Left renal pelvis (tissue), 4 donors: ENCODE measurements around the gene RBM28. TPM values are rescaled to one million over a fixed set of nuclear protein-coding genes. Genes with fewer than 3 reads are reported as not detected.

Experiments used
- DNase-seq, 4 donors: peaks; one replicate each; pipeline ENCODE4 v3.0.0-alpha.2; 2013; ENCODE audit warnings: low read depth in 4 of 4, low spot score in 3 of 4
- polyA plus RNA-seq, 4 donors: library from polyadenylated mRNA; unstranded; fragments of 120-200 nt; gene quantifications; one replicate each; pipeline ENCODE4 v1.2.1, GENCODE V29; 2013; ENCODE audit not compliant: insufficient read length in 4 of 4

Gene RBM28, protein sequence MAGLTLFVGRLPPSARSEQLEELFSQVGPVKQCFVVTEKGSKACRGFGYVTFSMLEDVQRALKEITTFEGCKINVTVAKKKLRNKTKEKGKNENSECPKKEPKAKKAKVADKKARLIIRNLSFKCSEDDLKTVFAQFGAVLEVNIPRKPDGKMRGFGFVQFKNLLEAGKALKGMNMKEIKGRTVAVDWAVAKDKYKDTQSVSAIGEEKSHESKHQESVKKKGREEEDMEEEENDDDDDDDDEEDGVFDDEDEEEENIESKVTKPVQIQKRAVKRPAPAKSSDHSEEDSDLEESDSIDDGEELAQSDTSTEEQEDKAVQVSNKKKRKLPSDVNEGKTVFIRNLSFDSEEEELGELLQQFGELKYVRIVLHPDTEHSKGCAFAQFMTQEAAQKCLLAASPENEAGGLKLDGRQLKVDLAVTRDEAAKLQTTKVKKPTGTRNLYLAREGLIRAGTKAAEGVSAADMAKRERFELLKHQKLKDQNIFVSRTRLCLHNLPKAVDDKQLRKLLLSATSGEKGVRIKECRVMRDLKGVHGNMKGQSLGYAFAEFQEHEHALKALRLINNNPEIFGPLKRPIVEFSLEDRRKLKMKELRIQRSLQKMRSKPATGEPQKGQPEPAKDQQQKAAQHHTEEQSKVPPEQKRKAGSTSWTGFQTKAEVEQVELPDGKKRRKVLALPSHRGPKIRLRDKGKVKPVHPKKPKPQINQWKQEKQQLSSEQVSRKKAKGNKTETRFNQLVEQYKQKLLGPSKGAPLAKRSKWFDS
- 10 to 100 TPM; 37.9 to 53.3 (median 47.7) TPM for polyA plus RNA-seq

DNA sequence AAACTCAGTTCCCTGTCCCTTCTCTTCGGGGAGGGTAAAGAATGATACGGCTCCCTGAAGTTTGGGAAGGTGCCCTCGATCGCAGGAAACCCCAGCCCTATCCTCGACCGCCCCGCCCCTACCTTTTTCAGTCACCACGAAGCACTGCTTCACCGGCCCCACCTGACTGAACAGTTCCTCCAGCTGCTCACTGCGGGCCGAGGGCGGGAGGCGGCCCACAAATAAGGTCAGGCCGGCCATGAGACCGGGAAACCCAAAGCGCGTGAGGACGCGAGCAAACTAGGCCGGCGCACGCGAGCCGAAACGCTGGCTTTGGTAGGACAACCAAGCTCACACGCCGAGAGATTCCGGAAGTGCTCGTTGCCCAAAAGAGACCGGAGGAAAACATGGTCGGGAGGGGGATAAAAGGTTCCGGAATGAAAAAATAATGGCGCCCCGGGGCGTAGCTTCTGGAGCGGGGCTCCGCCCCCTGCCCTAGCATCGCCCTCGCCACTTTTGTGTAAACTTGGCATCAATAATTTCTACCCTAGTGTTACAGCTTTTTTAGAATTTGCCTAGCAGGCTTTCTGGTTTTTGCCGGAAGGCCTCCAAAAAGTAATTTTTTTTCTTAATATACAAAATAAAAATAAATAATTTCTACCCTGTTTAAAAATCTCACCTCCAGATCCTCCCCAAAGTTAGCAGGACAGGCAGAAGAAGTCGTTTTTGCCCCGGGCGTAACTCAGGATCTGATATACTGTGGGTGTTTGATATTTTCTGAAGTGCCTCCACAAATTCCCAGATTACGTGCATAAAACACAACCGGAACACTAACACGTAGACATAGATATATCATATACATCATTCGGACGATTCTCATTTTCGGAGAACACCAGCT is at the start of gene RBM28:
TSS of gene RBM28 (minus strand) at position 355 of the 877 bp plus-strand sequence. CDS start at position 240, 115 bp downstream.
- peak; percentile 77 to 91 (median 84) for DNase-seq

DNA sequence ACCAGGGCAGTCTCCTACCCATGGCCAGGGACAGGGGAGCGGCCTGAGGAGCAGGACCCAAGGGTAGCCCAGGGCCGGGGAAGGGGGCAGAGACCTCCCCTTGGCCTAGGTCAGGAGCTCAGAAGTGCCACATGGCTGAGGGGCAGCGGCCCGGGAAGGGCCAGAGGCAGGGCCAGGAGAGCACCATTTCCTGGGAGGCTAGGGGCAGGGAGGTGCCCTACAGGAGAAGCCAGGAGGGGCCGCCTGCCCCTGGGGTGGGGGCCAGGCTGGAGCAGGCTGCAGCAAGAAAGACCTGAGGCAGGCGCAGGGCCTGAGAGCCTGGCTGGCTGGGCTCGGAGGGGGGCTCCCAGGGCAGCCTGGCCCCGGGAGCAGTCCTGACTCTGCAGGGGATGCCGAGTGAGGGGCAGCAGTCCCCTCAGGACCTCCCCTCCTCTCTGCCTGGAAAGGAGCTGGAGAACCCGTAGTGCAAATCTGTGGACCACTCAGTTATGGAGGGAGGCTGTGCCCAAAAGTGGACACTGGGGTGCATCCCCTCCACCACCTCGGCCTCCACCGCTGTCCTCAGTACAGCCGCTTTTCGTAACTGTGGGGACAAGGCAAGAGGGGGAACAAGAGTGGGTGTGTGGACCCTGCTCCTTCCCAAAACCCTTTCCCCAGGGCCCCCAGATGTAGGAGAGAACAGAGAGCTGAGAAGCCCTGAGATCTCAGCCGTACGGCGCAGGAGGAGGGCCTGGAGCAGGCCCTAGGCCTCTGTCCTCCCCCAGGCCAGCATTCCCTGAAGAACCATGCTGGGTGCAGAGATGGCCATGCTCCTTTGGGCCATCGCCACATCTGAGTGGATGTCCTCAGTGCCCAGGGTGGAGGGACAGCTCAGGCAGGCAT is 49.0 kb upstream of the RBM28 start:
- DNase-seq = no peak

DNA sequence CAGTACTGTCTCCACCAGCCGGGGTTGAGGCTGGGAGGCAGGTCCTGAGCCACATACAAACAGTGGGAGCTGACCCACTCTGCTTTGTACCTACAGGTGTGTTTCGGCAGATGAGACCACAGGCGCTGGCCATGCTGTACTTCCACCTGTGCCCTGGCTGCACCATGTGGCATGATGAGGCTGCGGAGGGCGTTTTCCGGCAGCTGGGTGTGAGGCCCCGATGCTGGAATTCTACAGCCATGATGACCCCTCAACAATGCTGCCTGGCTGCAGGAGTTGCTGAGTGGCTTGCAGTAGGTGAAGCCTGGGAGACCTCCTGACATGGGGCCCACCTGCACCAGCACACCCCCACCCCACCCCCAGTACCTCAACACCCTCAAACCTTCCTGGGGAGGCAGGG is 48.1 kb upstream of the RBM28 start:
- DNase-seq = no peak

DNA sequence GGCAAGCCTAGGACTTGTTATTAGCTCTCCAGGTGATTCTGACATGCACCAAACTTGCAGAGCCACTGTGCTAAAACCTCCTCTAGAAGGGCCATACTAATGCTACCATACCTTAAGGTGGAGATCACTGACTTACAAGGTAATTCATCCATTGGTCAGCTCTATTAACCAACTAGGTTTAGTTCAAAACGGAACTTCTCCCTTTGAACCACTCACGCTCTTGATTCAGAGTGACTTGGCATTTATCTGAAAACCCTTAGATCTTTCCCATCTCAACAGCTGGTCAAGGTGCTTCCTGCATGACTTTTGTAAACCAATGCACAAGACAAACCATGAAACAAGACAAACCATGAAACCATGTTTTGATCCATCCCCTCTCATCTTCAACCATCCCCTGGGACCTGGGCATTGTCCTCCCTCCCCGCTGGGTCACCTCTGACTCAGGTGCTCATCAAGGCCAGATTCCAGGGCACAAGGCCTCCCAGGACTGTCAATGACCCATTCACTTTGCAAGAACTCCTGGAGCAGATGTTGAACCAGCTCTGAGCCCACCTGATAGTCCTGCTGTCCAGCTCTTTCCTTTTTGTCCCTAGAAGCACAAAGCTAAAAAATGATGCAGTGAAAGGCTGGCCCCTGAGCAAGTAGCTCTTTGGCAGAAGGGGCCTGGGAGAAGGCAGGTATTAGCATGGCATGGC is 47.3 kb upstream of the RBM28 start:
- no peak for DNase-seq

DNA sequence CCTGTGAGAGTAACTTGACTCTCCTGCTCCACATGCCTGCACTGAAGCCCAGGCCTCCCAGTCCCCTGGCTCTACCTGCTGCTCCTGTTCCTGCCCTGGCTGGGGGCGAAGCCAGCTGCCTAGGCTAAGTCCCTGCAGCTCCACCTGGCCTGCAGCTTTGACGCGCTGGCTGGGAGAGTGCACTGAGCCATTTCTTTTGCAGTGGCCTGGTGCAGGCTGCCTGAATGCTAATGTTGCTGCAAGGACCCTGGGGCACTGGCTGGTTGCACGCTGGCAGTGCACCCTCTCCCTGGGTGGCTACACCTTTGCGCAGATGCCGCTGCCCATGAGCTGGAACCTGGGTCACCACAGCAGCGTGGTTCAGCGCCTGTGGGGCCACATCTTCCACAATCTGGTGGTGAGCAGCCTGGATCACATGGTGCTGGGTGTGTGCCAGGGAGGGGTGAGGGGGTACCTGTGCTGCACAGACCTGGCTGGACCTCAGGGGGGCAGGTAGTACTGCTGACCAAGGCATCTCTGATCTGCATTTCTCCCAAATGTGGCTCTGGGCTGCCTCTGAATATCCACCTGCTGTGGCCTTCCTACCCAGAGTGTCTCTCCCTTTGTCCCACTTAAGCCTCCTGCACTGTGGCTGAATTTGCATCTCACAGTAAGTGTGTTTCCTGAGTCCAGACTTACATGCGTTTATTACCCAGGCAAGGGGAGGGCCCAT is 46.1 kb upstream of the RBM28 start:
- DNase-seq = no peak

DNA sequence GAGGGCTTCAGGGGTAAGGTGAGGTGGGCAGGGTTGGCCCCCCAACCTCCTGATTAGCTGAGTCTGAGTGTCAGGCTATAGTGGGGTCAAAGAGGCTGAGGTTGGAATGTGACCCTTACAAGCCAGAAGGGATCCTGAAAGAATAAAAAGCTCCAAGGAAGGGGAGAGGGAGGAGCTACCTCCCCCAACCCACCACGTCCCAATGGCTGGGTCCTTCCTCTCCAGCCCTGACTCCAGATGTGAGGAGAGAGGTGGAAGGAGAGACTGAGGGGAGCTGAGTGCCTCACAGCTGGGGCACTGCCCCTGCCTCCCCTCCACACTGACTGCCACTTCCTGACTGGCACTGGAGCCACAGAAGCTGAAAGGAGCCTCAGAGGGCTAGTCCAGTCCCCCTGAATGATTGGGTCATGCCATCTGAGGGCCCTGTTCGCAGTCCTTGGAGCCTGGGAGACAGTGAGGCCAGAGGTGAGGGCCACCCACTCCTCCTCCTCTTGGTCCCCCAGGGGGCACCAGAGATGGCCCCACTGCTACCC is 45.4 kb upstream of the RBM28 start:
- no peak for DNase-seq

DNA sequence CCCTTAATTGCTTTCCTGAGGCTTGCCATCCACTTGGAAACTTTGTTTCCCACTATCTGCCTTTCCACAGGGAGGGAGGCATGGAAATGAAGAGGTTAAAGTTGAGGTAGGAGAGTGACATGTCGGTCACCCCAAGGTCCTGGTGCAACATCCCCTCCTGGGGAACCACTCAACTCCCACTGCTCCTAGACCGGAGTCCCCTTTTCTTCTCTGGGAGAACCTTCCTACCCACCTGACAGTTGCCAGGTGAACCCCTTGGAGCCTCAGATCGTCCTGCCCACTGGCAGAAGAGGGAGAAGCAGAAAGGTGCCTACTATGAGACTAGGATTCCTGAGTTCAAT is 44.4 kb upstream of the RBM28 start:
- no peak for DNase-seq

DNA sequence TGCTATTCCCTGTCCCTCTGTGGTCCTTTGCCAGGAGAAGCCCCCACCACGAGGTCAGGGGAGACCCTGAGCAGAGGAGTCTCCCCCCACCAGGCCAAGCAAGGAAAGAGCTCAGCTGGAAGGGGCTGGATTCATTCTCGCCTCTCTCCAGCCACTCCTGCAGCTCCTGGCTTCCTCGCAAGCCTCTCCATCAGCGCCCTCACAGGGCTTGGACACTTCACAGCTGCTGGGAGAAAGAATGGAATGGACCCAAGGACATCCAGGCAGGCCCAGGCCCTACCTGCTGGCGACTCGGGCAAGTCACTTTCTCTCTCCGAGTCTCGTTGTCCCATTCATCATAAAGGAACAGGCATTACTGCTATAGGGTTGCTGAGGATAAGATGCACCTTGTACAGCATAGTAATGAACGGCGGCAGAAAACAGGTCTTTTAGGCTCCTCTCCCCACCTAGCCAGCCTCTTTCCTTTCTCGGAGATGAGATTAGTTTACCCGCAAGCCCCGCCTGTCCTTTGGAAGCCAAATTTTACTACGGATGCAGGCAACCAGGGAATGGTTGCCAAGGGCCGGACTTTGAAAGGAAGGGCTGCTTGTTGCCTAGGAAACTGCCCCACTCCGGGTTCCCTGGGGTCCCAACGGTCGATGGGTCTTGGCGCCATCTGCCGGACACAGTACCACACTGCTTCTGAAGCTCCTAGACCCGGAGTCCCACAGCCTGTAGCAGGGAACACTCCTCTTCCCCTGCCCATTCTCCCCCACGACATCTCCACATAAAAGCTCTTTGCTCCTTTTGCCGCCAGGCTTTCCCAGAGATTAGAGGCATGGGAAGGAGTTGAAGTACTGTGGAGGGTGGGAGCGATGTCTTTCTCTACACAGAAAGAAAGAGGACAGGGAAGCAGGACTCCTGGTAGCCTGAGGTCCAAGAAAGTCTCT is 43.8 kb upstream of the RBM28 start:
- no peak for DNase-seq

DNA sequence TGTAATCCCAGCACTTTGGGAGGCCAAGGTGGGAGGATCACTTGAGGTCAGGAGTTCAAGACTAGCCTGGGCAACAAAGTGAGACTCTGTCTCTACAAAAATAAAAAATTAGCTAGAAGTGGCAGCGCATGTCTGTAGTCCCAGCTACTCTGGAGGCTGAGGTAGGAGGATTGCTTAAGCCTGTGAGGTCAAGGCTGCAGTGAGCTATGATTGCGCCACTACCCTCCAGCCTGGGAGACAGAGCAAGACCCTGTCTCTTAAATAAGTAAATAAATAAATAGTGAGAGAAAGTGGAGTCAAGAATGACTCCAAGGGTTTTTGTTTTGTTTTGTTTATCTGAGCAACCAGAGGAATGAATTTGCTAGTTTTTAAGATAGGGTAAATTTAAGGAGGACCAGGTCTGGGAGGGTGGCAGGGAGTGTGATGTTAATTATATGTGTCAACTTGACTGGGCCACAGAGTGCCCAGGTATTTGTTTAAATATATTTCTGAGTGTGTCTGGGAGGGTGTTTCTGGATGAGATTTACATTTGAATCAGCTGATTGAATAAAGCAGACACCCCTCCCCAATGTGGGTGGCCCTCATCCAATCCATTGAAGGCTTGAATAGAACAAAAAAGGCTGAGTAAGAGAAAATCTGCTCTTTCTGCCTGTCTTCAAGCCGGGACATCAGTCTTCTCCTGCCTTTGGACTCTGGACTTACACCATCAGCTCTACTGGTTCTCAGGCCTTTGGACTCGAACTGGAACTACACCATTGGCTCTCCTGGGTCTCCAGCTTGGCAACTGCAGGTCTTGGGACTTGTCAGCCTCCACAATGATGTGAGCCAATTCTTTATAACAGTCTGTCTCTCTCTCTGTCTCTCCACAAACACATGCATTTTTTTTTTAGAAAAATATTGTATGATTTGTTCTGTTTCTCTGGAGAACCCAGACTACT is 42.5 kb upstream of the RBM28 start:
- DNase-seq = no peak

DNA sequence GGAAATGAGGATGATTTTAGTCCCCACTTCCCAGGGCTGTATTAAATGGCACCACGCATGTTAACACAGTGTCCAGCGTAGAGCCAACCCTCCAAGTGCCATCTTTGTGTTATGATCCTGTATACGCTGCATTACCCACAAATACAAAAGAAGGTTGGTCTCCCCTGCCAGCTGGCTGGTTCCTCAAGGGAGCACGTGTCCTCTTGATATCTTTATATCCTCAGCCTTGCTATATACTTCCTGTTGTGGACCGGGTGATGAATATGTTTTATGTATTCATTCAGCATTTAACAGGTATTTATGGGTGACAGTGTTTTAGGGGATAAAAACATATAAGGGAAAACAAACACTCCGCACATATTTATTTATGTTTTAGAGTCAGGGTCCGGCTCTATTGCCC is 41.0 kb upstream of the RBM28 start:
- no peak for DNase-seq

DNA sequence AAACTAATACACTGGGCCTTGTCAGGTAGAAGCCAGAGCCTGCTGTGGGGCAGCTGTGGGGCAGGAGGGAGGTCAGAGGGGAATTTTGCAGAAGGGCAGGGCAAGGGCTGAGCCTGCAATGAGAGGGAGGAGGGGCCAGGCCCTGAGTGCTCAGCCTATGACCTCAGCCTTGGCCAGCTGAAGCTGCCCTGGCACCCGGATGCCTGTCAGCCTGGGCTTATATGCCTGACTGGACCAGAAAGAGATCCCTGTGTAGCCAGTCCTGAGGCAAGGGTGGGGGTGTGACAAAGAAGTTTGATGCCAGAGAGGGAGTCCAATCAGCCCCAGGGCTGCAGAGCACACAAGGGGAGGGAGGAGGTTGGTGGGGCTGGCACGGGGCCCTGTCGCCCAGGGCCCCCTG is 40.1 kb upstream of the RBM28 start:
- no peak for DNase-seq

DNA sequence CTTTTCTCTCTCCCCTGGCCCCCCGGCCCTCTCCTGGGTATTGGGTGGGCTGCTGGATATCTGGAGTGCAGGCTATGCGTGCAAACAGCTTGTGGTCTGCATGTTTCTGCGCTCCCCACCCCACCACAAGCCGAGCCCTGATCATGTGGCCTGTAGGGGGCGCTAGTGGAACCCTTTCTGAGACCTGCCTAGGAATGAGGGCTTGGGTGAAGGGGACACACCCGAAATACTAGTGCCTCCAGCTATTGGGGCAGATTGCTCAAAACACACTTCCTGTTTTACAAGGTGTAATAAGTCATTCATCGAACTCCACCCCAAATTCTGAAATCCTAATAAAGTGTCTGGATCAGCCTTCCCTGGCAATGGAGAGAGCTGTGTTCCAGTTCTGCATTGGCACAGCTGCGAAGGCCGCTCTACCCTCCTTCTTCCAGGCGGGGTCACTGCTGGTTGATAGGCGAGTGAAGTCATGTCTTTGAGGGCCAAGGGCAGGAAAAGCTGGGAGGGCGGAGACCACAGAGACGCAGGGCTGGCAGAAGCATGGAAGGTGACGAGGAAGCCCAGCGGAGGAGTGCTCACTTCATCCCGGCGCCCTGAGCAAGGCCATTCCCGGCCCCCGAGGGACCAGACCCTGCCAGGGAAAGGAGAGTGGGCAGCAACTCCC is 37.6 kb upstream of the RBM28 start:
- no peak for DNase-seq

DNA sequence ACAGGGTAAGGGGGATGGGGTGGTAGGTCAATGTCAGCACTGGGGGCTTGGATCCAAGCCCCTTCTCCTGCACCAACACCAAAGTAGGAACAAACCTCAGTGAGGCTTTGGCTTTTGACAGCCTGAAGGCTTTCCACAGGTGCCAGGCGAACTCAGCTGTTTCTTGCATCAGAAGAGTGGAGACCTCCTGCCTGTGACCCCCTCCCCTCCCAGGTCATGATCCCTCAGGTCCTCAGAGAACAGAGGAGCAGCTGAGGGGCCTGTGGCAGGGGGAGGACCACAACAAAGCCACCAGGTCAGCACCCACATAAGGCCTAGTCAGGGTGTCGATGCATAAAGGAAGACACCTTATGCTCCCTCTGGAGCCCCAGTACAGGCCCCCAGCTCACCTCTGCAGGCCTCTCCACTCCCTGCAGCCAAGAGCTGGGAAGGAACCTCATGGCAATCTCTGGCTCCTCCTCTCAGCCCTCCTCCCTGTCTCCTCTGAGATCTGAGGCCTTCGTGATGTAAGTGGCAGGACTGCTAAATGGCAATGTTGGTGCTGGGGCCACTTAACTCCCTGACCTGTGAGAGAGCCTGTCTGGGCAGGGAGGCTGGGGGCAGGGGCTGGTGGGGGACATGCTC is 36.9 kb upstream of the RBM28 start:
- no peak for DNase-seq

DNA sequence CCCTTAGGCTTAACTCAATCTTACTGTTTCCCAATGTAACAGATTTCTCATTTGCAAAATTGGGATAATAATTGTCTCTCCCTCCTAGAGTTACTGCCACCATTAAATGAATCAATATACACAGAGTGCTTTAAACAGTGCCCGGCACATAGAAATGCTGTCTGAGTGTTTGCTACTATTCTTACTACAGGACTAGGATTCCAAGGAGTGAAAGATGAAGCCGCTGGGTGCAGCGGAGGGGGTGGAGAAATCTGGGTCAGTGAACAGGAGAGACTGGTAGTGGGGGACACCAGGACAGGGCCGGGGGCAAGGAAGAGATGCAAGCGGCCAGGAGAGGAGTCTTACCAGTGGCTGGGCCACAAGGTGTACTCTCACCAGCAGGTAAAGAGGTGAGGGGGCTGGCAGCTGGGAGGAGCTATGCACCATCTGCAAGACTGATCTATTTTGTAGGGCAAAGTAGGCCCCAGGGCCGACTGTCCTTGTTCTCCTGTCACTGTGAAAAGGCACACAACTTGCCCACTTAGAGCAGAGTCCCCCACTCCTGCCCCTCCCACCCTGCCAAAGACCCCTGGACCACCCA is 36.3 kb upstream of the RBM28 start:
- DNase-seq = no peak

DNA sequence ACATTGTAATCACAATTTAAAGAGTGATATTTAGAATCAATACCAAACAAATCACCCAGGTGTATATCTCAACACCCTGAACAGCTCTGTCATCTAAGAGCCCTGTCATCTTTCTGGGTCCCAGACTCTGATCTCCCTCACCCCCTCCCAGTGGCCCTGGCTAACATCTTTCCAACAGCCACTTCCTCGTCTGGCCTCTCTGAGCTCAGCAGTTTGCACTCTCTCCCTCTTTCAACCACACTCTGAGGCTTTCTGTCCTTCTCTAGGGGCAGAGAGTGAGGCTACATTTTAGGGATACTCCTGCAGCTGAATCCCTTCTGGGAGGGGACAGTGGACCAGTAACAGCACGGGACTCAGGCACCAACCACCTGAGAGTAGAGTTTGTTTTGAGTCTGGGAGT is 34.9 kb upstream of the RBM28 start:
- no peak for DNase-seq
